PC-9 (cell line): Measurements from ENCODE around the gene EML3. TPM values are rescaled to one million over a fixed set of nuclear protein-coding genes. Genes with fewer than 3 reads are reported as not detected.
"Not testable (repeated sequence)": the region's sequence is repeated elsewhere in the genome, so short reads cannot be mapped to it uniquely, and the experiment has no call there.

Experiments
- BruUV-seq: library from RNA; stranded (reverse); fragments of 400-500 nt; replicated peaks from 2 replicates; lab custom pipeline; 2021; lab: Mats Ljungman, UMichigan
- CTCF ChIA-PET: fragments of 300-600 bp; sonication (Branson Sonifier 250); formaldehyde crosslinking; loops from one replicate; lab custom pipeline; 2022; ENCODE audit warnings: antibody characterized with exemption; lab: Charles Lee
- POLR2A ChIA-PET: fragments of 300-600 bp; sonication (Branson Sonifier 250); formaldehyde crosslinking; loops from one replicate; lab custom pipeline; 2022; ENCODE audit warnings: antibody characterized with exemption; ENCODE audit not compliant: unreplicated experiment; lab: Charles Lee
- DNase-seq, 2 experiments: peaks; one replicate each; pipeline versions ENCODE4 v3.0.0 to v3.0.0-alpha.2; 2015 to 2022; ENCODE audit warnings: mixed read lengths in 1 of 2
- H2AFZ ChIP-seq: fragments of 200-600 bp; sonication (generic); 2 replicates; pipeline ENCODE4 v1.8.1; 2017; ENCODE audit warnings: antibody characterized with exemption
- H3F3A ChIP-seq: fragments of 200-600 bp; sonication (generic); 2 replicates; pipeline ENCODE4 v1.8.1; 2017; ENCODE audit warnings: antibody characterized with exemption, mild to moderate bottlenecking, low read depth; ENCODE audit not compliant: insufficient read depth
- H3K27ac ChIP-seq: fragments of 200-600 bp; sonication (generic); 2 replicates; pipeline ENCODE4 v1.6.1; 2016; ENCODE audit warnings: mixed run types
- H3K27me3 ChIP-seq: fragments of 200-600 bp; sonication (generic); 2 replicates; pipeline ENCODE4 v1.6.1; 2016; ENCODE audit warnings: low read depth, mixed run types; ENCODE audit not compliant: insufficient read depth
- H3K36me3 ChIP-seq: fragments of 200-600 bp; sonication (generic); 2 replicates; pipeline ENCODE4 v1.6.1; 2016; ENCODE audit warnings: low read depth, mixed run types
- H3K4me1 ChIP-seq: fragments of 200-600 bp; sonication (generic); replicated peaks from 2 replicates; pipeline ENCODE4 v1.6.1; 2016; ENCODE audit warnings: mixed run types; ENCODE audit not compliant: insufficient read depth
- H3K4me2 ChIP-seq: fragments of 200-600 bp; sonication (generic); 2 replicates; pipeline ENCODE4 v1.6.1; 2017; ENCODE audit warnings: mixed run types
- H3K4me3 ChIP-seq: fragments of 200-600 bp; sonication (generic); 2 replicates; pipeline ENCODE4 v1.6.1; 2016; ENCODE audit warnings: mixed run types
- H3K79me2 ChIP-seq: fragments of 200-600 bp; sonication (generic); 2 replicates; pipeline ENCODE4 v1.6.1; 2017; ENCODE audit warnings: low read depth, mixed run types
- H3K9me2 ChIP-seq: fragments of 200-600 bp; sonication (generic); 2 replicates; pipeline ENCODE4 v1.8.1; 2017; ENCODE audit warnings: mild to moderate bottlenecking; ENCODE audit not compliant: insufficient read depth
- H3K9me3 ChIP-seq: fragments of 200-600 bp; sonication (generic); 2 replicates; pipeline ENCODE4 v1.8.1; 2016; ENCODE audit warnings: low read depth; ENCODE audit not compliant: insufficient read depth
- H4K20me1 ChIP-seq: fragments of 200-600 bp; sonication (generic); 2 replicates; pipeline ENCODE4 v1.8.1; 2017; ENCODE audit not compliant: insufficient read depth
- CTCF ChIP-seq: fragments of 200-600 bp; sonication (generic); conservative IDR thresholded peaks from 2 replicates; pipeline ENCODE4 v1.6.1; 2017; ENCODE audit warnings: mixed run types, antibody characterized with exemption, mild to moderate bottlenecking, moderate library complexity
- EZH2 ChIP-seq: fragments of 200-600 bp; sonication (generic); IDR thresholded peaks from 2 replicates; pipeline ENCODE4 v1.8.0; 2017; ENCODE audit warnings: antibody characterized with exemption, low read depth
- intact Hi-C: fragments of 100-400 bp; cut with micrococcal nuclease; formaldehyde crosslinking; loops from one replicate; pipeline ENCODE4 v1.10.0; 2022; ENCODE audit not compliant: unreplicated experiment
- total RNA-seq: library from RNA; stranded (reverse); gene quantifications from 2 replicates; pipeline ENCODE4 v1.2.3, GENCODE V29; 2021

The EML3 gene
- total RNA-seq, 1 experiment from 2014 or later: 84.2 TPM

GRCh38 chr11:62588966-62589637 lies 23.5 kb downstream of the EML3 start:
- Histone ChIP-seq H3K79me2 (peaks cover 35% of the 10 kb centered on the region), H3K4me2 (peak overlapping the region; percentile 92), H3K27me3 (no peaks in the 10 kb centered on the region), H3K27ac (no peak overlapping the region), H4K20me1 (peaks cover 3% of the 10 kb centered on the region; the same call in 1 of the 2 replicates), H3K4me3 (no peak overlapping the region), H2AFZ (no peak overlapping the region), H3K9me2 (no peaks in the 10 kb centered on the region), H3K4me1 (peaks cover 29% of the 10 kb centered on the region), H3K9me3 (no peaks in the 10 kb centered on the region), H3F3A (peaks cover 42% of the 10 kb centered on the region), H3K36me3 (peaks cover 15% of the 10 kb centered on the region; the same call in 1 of the 2 replicates)
- no TSS peak for BruUV-seq
- CTCF ChIA-PET: no interaction called here
- intact Hi-C loops: no loop called here
- TF ChIP-seq EZH2: no peak
- TF ChIP-seq CTCF: peak; percentile 69
- peak in 1 of 2 experiments; percentile 32 for DNase-seq
- POLR2A ChIA-PET: no interaction called here

- DNase-seq, H3K9me2 ChIP-seq, intact Hi-C loops, H3K9me3 ChIP-seq, H3K4me3 ChIP-seq, H2AFZ ChIP-seq, BruUV-seq, H3K27me3 ChIP-seq, H3K27ac ChIP-seq, H3K4me2 ChIP-seq, POLR2A ChIA-PET, CTCF ChIA-PET, H4K20me1 ChIP-seq: not testable (repeated sequence)
- Histone ChIP-seq H3K4me1 (peaks cover 12% of the 10 kb centered on the region), H3F3A (peaks cover 32% of the 10 kb centered on the region), H3K36me3 (peaks cover 27% of the 10 kb centered on the region), H3K79me2 (peaks cover 31% of the 10 kb centered on the region)
These were observed 27.2 kb downstream of the EML3 start for GRCh38 chr11:62585356-62585755.

GRCh38 chr11:62581735-62582134 lies 30.8 kb downstream of the EML3 start:
- H4K20me1 ChIP-seq, POLR2A ChIA-PET, H3K9me3 ChIP-seq, H3K27me3 ChIP-seq, CTCF ChIA-PET, H3K4me2 ChIP-seq, intact Hi-C loops, H3K27ac ChIP-seq, DNase-seq, H3K9me2 ChIP-seq, H2AFZ ChIP-seq, BruUV-seq, H3K79me2 ChIP-seq, H3K4me3 ChIP-seq: not testable (repeated sequence)
- Histone ChIP-seq H3K36me3 (peaks cover 15% of the 10 kb centered on the region), H3F3A (peaks cover 43% of the 10 kb centered on the region), H3K4me1 (peaks cover 13% of the 10 kb centered on the region)

GRCh38 chr11:62580959-62581715 lies 31.4 kb downstream of the EML3 start:
- ChIA-PET CTCF (no interaction called here), POLR2A (interaction anchor here (0.5 kb wide), 1 partner anchor 22 kb away, joined by 6 read pairs; no protein-coding TSS in a partner anchor)
- Histone ChIP-seq H3K79me2 (0 out of 2 replicates have a peak, but pooled peaks cover 5% of the 10 kb centered on the region), H3K4me2 (no peak overlapping the region), H3K9me2 (no peaks in the 10 kb centered on the region), H2AFZ (no peak overlapping the region), H3K4me3 (no peak overlapping the region), H3K36me3 (peaks cover 13% of the 10 kb centered on the region), H3K27me3 (no peaks in the 10 kb centered on the region), H3K9me3 (no peaks in the 10 kb centered on the region), H3K4me1 (peaks cover 13% of the 10 kb centered on the region), H4K20me1 (peaks cover under 1% of the 10 kb centered on the region; the same call in 1 of the 2 replicates), H3K27ac (no peak overlapping the region), H3F3A (peaks cover 48% of the 10 kb centered on the region)
- DNase-seq: no peak
- intact Hi-C loops: no loop called here
- BruUV-seq: no TSS peak
- TF ChIP-seq CTCF: no peak
- no peak for TF ChIP-seq EZH2
